ENCODE results near the gene SLC25A41.

SLC25A41 gene

GRCh38 chr19:6455924-6456323 lies 22.4 kb upstream of the SLC25A41 start:
- DNase-seq (ENCODE audit: low read depth): no peak
- H3K4me3 ChIP-seq (ENCODE audit: low read depth, low read length): no peak overlapping the region
- TF ChIP-seq, protein P1, sequence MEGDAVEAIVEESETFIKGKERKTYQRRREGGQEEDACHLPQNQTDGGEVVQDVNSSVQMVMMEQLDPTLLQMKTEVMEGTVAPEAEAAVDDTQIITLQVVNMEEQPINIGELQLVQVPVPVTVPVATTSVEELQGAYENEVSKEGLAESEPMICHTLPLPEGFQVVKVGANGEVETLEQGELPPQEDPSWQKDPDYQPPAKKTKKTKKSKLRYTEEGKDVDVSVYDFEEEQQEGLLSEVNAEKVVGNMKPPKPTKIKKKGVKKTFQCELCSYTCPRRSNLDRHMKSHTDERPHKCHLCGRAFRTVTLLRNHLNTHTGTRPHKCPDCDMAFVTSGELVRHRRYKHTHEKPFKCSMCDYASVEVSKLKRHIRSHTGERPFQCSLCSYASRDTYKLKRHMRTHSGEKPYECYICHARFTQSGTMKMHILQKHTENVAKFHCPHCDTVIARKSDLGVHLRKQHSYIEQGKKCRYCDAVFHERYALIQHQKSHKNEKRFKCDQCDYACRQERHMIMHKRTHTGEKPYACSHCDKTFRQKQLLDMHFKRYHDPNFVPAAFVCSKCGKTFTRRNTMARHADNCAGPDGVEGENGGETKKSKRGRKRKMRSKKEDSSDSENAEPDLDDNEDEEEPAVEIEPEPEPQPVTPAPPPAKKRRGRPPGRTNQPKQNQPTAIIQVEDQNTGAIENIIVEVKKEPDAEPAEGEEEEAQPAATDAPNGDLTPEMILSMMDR (IDR thresholded peaks at IDR 0.05; ENCODE audit: control insufficient read depth, extremely low read depth, insufficient read depth): no peak

DNA sequence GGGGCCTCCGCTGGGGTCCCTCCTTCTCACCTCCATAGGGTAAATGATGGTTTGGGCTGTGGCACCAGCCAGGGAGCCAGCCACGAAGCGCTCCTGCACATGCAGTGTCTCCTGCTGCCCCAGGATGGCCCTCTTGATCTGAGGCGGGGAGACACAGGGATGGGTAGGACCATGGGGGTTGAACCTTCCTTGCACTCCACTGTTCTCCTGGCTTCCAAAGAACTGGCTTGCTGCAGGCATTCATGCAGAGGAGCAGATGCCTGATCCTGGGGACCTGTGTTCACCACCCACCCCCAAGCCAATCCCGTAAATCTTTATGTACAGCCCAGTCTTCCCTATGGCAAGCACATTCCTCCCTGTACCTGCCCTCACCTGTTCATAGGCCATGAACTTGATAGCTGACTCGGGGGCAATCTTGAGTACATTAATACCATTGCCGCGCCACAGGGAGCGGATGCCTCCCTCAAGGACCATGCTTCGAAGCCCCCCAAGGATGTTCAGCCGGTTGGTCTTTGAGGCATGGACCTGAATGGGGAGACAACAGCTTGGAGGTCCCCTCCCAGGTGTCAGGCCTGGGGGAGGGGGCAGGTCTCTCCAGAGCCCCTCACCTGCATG lies 20.5 kb upstream of the SLC25A41 start:
- no peak for DNase-seq (ENCODE audit: low read depth)
- TF ChIP-seq, protein P1 (IDR thresholded peaks at IDR 0.05; ENCODE audit: control insufficient read depth, extremely low read depth, insufficient read depth): no peak
- no peak overlapping the region for H3K4me3 ChIP-seq (ENCODE audit: low read depth, low read length)

DNA sequence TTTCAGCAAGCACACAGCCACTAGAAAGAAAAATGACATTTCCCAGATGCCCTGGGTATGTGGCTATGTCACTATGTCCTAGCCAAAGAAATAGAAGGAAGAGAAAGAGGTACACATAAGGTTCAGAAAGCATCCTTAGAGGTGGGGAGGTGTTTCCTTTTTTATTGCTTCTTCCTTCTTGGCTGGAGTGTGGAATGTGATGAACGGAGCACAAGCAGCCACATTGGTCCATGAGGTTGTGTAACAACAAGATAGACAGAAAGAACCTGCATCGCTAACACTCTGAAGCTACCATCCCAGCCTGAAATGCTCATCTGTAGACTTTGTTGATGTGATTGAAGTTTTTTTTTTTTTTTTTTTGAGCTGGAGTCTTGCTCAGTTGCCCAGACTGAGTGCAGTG lies 19.3 kb upstream of the SLC25A41 start:
- TF ChIP-seq, protein P1 (IDR thresholded peaks at IDR 0.05; ENCODE audit: control insufficient read depth, extremely low read depth, insufficient read depth): no peak
- no peak overlapping the region for H3K4me3 ChIP-seq (ENCODE audit: low read depth, low read length)
- DNase-seq (ENCODE audit: low read depth): no peak

- TF ChIP-seq, protein P1 (IDR thresholded peaks at IDR 0.05; ENCODE audit: control insufficient read depth, extremely low read depth, insufficient read depth): no peak
- DNase-seq (ENCODE audit: low read depth): no peak
- no peak overlapping the region for H3K4me3 ChIP-seq (ENCODE audit: low read depth, low read length)
These were observed 18.7 kb upstream of the SLC25A41 start for GRCh38 chr19:6452223-6452614.

DNA sequence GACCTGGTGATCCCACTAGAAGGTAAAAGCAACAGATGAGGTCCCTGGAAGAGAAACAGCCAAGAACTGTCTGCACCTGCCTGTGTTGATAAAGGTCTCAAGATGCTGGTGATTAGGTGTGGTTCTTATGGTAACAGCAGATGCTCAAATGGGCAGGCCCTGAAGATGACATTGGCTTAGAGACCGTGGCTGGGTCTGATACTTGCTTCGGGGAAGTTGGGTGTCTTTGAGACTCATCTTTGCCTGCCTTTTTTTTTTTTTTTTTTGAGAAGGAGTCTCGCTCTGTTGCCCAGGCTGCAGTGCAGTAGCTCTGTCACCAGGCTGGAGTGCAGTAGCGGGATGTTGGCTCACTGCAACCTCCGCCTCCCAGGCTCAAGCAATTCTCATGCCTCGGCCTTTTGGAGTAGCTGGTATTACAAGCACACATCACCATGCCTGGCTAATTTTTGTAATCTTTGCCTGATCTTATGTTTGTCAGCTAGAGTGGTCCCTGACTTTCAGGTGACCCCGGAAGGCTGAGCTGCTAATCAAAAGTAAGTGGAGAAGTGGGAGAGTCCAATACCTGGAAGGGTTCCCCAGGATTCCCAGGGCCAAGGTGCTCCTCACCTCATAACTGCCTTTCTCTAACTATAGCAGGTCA lies 18.1 kb upstream of the SLC25A41 start:
- no peak overlapping the region for H3K4me3 ChIP-seq (ENCODE audit: low read depth, low read length)
- no peak for DNase-seq (ENCODE audit: low read depth)
- TF ChIP-seq, protein P1 (IDR thresholded peaks at IDR 0.05; ENCODE audit: control insufficient read depth, extremely low read depth, insufficient read depth): no peak

DNA sequence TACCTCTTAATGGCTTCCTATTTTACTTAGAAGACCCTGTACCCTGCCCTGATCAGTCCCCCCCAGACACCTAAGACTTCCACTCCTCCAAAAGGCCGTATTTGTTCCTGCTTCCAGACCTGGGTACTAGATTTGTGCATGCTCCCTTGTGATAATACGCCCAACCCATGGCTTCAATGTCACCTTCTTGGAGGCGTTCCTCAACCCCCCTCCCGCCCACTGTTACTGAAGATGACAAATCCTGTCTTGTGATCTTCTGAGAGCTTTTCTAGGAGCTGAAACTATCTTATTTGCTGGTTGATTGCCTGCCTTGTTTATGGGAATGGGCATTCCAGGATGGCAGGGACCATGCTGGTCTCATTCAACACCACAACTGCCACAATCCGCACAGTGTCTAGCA lies 16.6 kb upstream of the SLC25A41 start:
- no peak overlapping the region for H3K4me3 ChIP-seq (ENCODE audit: low read depth, low read length)
- no peak for DNase-seq (ENCODE audit: low read depth)
- TF ChIP-seq, protein P1 (IDR thresholded peaks at IDR 0.05; ENCODE audit: control insufficient read depth, extremely low read depth, insufficient read depth): no peak

GRCh38 chr19:6448045-6448444 lies 14.5 kb upstream of the SLC25A41 start:
- no peak overlapping the region for H3K4me3 ChIP-seq (ENCODE audit: low read depth, low read length)
- DNase-seq (ENCODE audit: low read depth): no peak
- TF ChIP-seq, protein P1 (IDR thresholded peaks at IDR 0.05; ENCODE audit: control insufficient read depth, extremely low read depth, insufficient read depth): no peak

All from LNCaP clone FGC (cell line).